ENCODE results near the gene SOD2.

- no peak for TF ChIP-seq CBFB (CRISPR knock-in tag; IDR thresholded peaks at IDR 0.05)
- TF ChIP-seq NFIC (IDR thresholded peaks at IDR 0.05), result no peak
- no peak for TF ChIP-seq RERE (CRISPR knock-in tag; IDR thresholded peaks at IDR 0.05; ENCODE audit: borderline replicate concordance)
- no peak for TF ChIP-seq ZNF407 (IDR thresholded peaks at IDR 0.05; ENCODE audit: low read depth)
- no peak for TF ChIP-seq POLR2G (IDR thresholded peaks at IDR 0.05; ENCODE audit: low read depth, low read length)
- no peak for TF ChIP-seq JUNB (CRISPR knock-in tag; conservative IDR thresholded peaks at IDR 0.05)
- TF ChIP-seq UBTF (IDR thresholded peaks at IDR 0.05; ENCODE audit: borderline replicate concordance in 1 of 2, low read depth in 2 of 2, low read length in 2 of 2), result no peak
- TF ChIP-seq ETS1 (conservative IDR thresholded peaks at IDR 0.05; ENCODE audit: control insufficient read depth, low read depth, low read length), result no peak
- no peak for TF ChIP-seq NCOA4 (IDR thresholded peaks at IDR 0.05; ENCODE audit: partially characterized antibody)
These were observed 46.3 kb downstream of the SOD2 start for GRCh38 chr6:159646733-159647132.
